T-cell (primary cell): ENCODE data around the gene TMEM59. TPM values are rescaled to one million over a fixed set of nuclear protein-coding genes. Genes with fewer than 3 reads are reported as not detected.

Experiments
- ATAC-seq, 4 experiments: fragments of 200-7000 bp in 3 of 4; fragments of 150-1000 bp in 1 of 4; cut with Tn5 transposase; replicated peaks in 1 of 4; 1 replicate in 3 of 4; 2 replicates in 1 of 4; pipeline ENCODE4 v1.10.0; 2021; ENCODE audit warnings: moderate library complexity in 3 of 4, mild to moderate bottlenecking in 2 of 4, moderate number of reproducible peaks in 1 of 4
- CTCF ChIA-PET, 2 donors: fragments of 300-600 bp; sonication (Branson Sonifier 250); formaldehyde crosslinking; loops; one replicate each; lab custom pipeline; 2022; ENCODE audit warnings: antibody characterized with exemption in 2 of 2; lab: Charles Lee
- POLR2A ChIA-PET, 2 donors: fragments of 300-600 bp; sonication (Branson Sonifier 250); formaldehyde crosslinking; loops; one replicate each; lab custom pipeline; 2022; ENCODE audit warnings: antibody characterized with exemption in 2 of 2; lab: Charles Lee
- DNase-seq, 35 experiments: peaks; one replicate each; pipeline versions ENCODE4 v3.0.0 to v3.0.0-alpha.2; 2013 to 2023
- H3K27ac ChIP-seq: one replicate; pipeline ENCODE4 v1.5.1; 2013; ENCODE audit warnings: low read length
- H3K27me3 ChIP-seq, 2 experiments: replicated peaks in 1 of 2; 1 replicate in 1 of 2; 2 replicates in 1 of 2; pipeline versions ENCODE4 v1.6.1 to v1.7.0; 2013; ENCODE audit warnings: low read length in 1 of 2, mixed read lengths in 1 of 2; ENCODE audit not compliant: control insufficient read depth in 2 of 2, insufficient read depth in 2 of 2; ENCODE audit errors: extremely low read depth in 1 of 2
- H3K36me3 ChIP-seq, 2 donors: 1 replicate in 1 of 2; 2 replicates in 1 of 2; pipeline versions ENCODE4 v1.6.1 to v1.7.0; 2013; ENCODE audit warnings: low read length in 1 of 2; ENCODE audit not compliant: control insufficient read depth in 2 of 2, insufficient read depth in 1 of 2; ENCODE audit errors: extremely low read depth in 1 of 2
- H3K4me1 ChIP-seq, 2 experiments: 1 replicate in 1 of 2; 2 replicates in 1 of 2; pipeline versions ENCODE4 v1.6.1 to v1.7.0; 2013; ENCODE audit warnings: low read length in 2 of 2, mixed read lengths in 1 of 2; ENCODE audit not compliant: insufficient read depth in 2 of 2, control insufficient read depth in 1 of 2; ENCODE audit errors: extremely low read depth in 1 of 2
- H3K4me3 ChIP-seq, 2 donors: 1 replicate in 1 of 2; 2 replicates in 1 of 2; pipeline versions ENCODE4 v1.5.1 to v1.7.0; 2013; ENCODE audit warnings: mild to moderate bottlenecking in 2 of 2, low read length in 1 of 2, moderate library complexity in 1 of 2; ENCODE audit not compliant: control insufficient read depth in 1 of 2; ENCODE audit errors: extremely low read depth in 1 of 2
- H3K9me3 ChIP-seq: 2 replicates; pipeline ENCODE4 v1.7.0; 2013
- H3K27ac Mint-ChIP-seq, 2 donors: one replicate each; pipeline ENCODE4 v1.8.0; 2020 to 2021; ENCODE audit warnings: mild to moderate bottlenecking in 2 of 2, mixed read lengths in 2 of 2
- H3K27me3 Mint-ChIP-seq, 2 donors: one replicate each; pipeline ENCODE4 v1.8.0; 2021 to 2022; ENCODE audit warnings: mixed read lengths in 2 of 2
- H3K36me3 Mint-ChIP-seq: one replicate; pipeline ENCODE4 v1.8.0; 2021; ENCODE audit warnings: mixed read lengths
- H3K4me1 Mint-ChIP-seq, 3 donors: one replicate each; pipeline ENCODE4 v1.8.0; 2020 to 2022; ENCODE audit warnings: mixed read lengths in 3 of 3, mild to moderate bottlenecking in 1 of 3
- H3K4me3 Mint-ChIP-seq, 3 donors: one replicate each; pipeline ENCODE4 v1.8.0; 2020 to 2022; ENCODE audit warnings: mild to moderate bottlenecking in 3 of 3, mixed read lengths in 3 of 3, moderate library complexity in 3 of 3
- H3K9me3 Mint-ChIP-seq, 3 donors: one replicate each; pipeline ENCODE4 v1.8.0; 2020 to 2022; ENCODE audit warnings: mixed read lengths in 3 of 3
- WGBS: methylation state at CpG from one replicate; pipeline ENCODE4 v1.1.5; 2013; ENCODE audit warnings: missing lambda C conversion rate; ENCODE audit not compliant: insufficient coverage; 5-methylcytosine and 5-hydroxymethylcytosine counted together
- total RNA-seq, 35 experiments: library from RNA in 6 of 35; stranded (reverse) in 6 of 35; fragments of 120-200 nt in 1 of 35; gene quantifications; one replicate each; pipeline versions ENCODE4 v1.2.1 to v1.2.4 and lab custom pipeline; 2013 to 2026

Gene TMEM59, protein sequence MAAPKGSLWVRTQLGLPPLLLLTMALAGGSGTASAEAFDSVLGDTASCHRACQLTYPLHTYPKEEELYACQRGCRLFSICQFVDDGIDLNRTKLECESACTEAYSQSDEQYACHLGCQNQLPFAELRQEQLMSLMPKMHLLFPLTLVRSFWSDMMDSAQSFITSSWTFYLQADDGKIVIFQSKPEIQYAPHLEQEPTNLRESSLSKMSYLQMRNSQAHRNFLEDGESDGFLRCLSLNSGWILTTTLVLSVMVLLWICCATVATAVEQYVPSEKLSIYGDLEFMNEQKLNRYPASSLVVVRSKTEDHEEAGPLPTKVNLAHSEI
- total RNA-seq (100 to 1,000 TPM; 138 to 193 (median 174) TPM), total RNA-seq (lab: John Stamatoyannopoulos, UW) (51.2 to 174 (median 110) reads per million in 29 experiments)
- total RNA-seq (2013): 225 TPM

DNA sequence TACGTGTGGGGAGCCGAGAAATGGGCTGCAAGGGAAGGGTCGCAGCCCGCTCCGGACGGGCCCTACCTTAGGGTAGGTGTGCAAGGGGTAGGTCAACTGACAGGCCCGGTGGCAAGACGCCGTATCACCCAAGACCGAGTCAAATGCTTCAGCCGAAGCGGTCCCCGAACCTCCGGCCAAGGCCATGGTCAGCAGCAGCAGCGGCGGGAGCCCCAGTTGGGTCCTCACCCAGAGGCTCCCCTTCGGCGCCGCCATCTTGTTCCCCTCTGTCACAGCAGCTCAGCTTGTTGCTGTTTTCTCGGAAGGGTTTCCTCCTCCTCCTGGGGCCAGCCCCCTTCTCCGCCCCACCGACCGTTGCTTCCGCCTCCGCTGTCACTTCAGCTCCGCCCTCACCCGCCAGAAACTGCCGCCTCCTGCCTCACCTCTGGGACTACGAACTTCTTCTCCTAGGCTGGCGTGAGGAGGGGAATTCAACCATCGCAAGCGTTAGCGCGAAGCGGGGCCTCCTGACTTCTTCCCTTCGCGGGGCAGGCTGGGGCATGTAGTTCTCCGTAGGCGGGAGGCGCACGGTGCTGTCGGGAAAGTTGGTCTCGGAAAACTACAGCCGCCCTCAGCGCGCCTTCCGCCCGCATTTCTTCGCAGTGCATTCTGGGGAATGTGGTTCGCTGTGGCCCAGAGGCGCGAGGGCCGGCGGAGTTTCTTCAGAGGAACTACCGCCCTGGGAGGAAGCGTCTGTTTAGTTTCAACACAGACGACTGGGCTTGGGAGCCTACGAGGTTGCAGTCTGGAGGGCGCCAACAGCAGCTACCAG, at the start of gene TMEM59, which contains the start of gene TCEANC2:
Gene TMEM59 (minus strand): TSS at position 271 of the 811 bp plus-strand sequence. CDS start 16 bp downstream, at position 255.
Gene TCEANC2 (plus strand): TSS at position 675 of the 811 bp plus-strand sequence. CDS start 815 bp downstream, outside the sequence.
- peaks cover 51 to 54% (median 51%) of the 10 kb centered on the region in 3 donors for H3K4me1 Mint-ChIP-seq
- under 1% methylated on average over 52 of the region's 59 CpGs for WGBS

DNA sequence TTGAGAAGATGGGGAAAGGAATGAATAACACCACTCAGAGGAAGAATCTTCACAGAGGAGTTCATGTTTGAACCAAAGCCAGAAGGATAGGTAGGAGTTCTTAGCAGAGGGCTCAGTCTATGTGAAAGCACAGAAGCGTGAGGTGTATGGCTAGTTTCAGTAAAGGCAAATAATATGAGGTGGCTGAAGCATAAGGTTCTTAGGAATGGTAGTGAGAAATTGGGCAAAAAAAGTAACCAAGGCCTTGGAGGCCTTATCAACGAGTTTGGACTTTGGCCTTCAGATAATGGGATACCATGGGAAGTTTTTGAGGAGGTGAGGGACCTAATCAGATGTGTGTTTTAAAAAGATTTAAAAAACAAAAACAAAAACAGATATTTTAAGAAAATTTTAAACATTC, 47.5 kb upstream of the TMEM59 start:
- Histone ChIP-seq H3K36me3 (peaks cover 4 to 29% of the 10 kb centered on the region in 2 donors), H3K27ac (no peak overlapping the region), H3K9me3 (no peaks in the 10 kb centered on the region), H3K4me1 (no peaks in the 10 kb centered on the region), H3K27me3 (no peaks in the 10 kb centered on the region), H3K4me3 (no peak overlapping the region)
- no peaks in the 10 kb centered on the region for H3K27me3 Mint-ChIP-seq
- ChIA-PET POLR2A (no interaction called here), CTCF (no interaction called here)
- H3K4me1 Mint-ChIP-seq: peaks cover 0 to 7% (median 2%) of the 10 kb centered on the region in 3 donors
- peaks cover 62% of the 10 kb centered on the region for H3K36me3 Mint-ChIP-seq
- H3K9me3 Mint-ChIP-seq: no peaks in the 10 kb centered on the region
- 82% methylated on average over 1 of the region's 2 CpGs for WGBS
- DNase-seq (no peak), ATAC-seq (no peak)
- H3K27ac Mint-ChIP-seq: peak overlapping the region in 1 of 2 donors; percentile 26
- H3K4me3 Mint-ChIP-seq: no peak overlapping the region

More for the DNA sequence above, at the start of gene TMEM59, which contains the start of gene TCEANC2:
- Mint-ChIP-seq H3K4me3 (no peak within 1 kb of the TSS), H3K36me3 (peaks cover 16% of the 10 kb centered on the region), H3K9me3 (no peaks in the 10 kb centered on the region), H3K27ac (no peak within 1 kb of the TSS), H3K27me3 (no peaks in the 10 kb centered on the region)
- H3K36me3 ChIP-seq: peaks cover 0 to 7% of the 10 kb centered on the region in 2 donors
- H3K27ac ChIP-seq: peak within 1 kb of the TSS; percentile 73
- H3K4me1 ChIP-seq: peaks cover 20 to 39% of the 10 kb centered on the region in 2 experiments
- peak within 1 kb of the TSS; percentile 91 to 99 for H3K4me3 ChIP-seq
- H3K9me3 ChIP-seq: no peaks in the 10 kb centered on the region
- peak; percentile 91 to 99 (median 98) for DNase-seq
- ATAC-seq: peak; percentile 91 to 95 (median 93)
- ChIA-PET CTCF (interaction anchor here in 1 of 2 donors (0.5 to 1.0 kb wide), 5 partner anchors 10 to 712 kb away, joined by 3 to 4 read pairs (median 3); partner anchors contain the start of gene IFT25), POLR2A (interaction anchor here (0.7 to 1.6 kb wide), 4 partner anchors 18 to 147 kb away, joined by 3 to 9 read pairs (median 4); partner anchors contain the start of genes CYB5RL (in 1 of the 2), IFT25 (in 1 of the 2), LRRC42 (in 1 of the 2) and MRPL37 (in 1 of the 2))
- H3K27me3 ChIP-seq: no peaks in the 10 kb centered on the region

DNA sequence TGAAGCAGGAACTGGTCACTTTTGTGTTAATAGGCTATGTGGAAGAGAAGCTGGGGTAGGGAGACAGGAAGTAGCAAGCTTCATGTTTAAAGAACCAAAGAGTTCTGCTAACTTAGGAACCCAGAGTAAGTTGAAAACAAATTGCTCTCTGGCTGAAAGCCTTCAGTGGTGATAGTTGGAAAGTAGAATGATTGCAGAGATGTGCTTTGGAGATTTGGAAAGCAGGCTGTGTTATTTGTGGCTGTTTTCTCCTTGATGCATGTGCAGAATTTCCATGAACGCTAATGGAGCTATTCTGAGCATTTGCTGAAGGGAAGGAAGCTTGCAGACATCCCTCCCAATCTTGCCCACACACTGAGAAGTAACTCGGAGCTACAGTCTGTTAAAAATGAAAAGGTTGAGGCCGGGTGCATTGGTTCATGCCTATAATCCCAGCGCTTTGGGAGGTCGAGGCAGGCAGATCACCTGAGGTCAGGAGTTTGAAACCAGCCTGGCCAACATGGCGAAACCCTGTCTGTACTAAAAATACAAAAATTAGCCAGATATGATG, 46.1 kb upstream of the TMEM59 start:
- Mint-ChIP-seq H3K4me1 (peaks cover 0 to 7% (median 2%) of the 10 kb centered on the region in 3 donors), H3K36me3 (peaks cover 63% of the 10 kb centered on the region), H3K4me3 (no peak overlapping the region), H3K27ac (no peak overlapping the region), H3K9me3 (no peaks in the 10 kb centered on the region), H3K27me3 (no peaks in the 10 kb centered on the region)
- Histone ChIP-seq H3K27ac (no peak overlapping the region), H3K36me3 (peaks cover 4 to 32% of the 10 kb centered on the region in 2 donors), H3K4me3 (no peak overlapping the region), H3K27me3 (no peaks in the 10 kb centered on the region), H3K9me3 (no peaks in the 10 kb centered on the region), H3K4me1 (no peaks in the 10 kb centered on the region)
- CTCF ChIA-PET: no interaction called here
- POLR2A ChIA-PET: interaction anchor here in 1 of 2 donors (0.6 kb wide), 1 partner anchor 260 kb away, joined by 3 read pairs; no protein-coding TSS in a partner anchor
- WGBS: 68% methylated on average over 3 of the region's 6 CpGs
- DNase-seq (no peak), ATAC-seq (no peak)

DNA sequence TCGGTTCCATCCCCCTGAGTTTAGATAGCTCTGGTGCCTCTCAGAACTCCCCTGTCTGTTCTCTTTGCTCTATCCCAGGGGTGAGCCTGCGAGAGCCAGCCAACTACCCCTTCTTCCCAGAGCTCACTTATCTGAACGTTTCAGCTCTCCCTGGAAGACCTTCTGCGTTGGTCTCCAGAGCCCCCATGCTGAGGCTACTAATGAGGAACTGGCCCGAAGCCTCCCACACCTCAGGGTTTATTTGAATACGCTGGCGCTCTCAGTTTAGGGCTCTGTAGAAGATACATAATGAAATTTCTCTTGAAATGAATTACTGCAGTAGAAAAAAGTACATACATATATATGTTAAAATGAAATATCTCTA, 43.9 kb upstream of the TMEM59 start:
- peaks cover 57% of the 10 kb centered on the region for H3K36me3 Mint-ChIP-seq

DNA sequence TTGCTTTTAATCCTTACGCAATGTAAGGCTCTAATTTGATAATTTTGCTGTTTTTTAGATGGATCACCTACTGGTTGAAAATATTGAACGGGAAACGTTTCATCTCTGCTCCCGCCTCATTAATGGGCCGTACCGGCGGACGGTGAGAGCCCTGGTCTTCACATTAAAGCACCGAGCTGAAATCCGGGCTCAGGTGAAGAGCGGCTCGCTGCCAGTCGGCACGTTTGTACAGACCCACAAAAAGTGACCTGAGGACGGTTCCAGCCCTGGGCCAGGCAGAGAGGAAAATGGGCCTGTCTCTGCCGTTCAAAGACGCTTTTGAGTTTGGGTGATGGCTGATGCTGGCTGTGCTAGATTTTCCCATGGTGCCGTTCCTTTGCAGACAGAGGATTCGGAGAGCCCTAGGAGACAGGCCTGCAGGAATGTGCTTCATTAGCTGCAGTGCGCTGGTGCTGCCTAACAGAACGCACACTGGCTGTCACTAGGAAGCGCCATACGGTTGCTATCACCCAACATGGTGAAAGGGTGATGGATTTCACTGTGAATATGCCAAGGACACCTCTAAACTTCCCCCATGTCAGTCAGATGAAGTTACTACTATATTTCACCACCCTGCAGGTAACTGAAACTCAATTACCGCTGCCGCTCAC, 43.3 kb upstream of the TMEM59 start:
- Mint-ChIP-seq H3K9me3 (no peaks in the 10 kb centered on the region), H3K4me3 (no peak overlapping the region), H3K27me3 (no peaks in the 10 kb centered on the region), H3K4me1 (peaks cover 0 to 7% (median 2%) of the 10 kb centered on the region in 3 donors), H3K27ac (no peak overlapping the region), H3K36me3 (peaks cover 58% of the 10 kb centered on the region)
- Histone ChIP-seq H3K9me3 (no peaks in the 10 kb centered on the region), H3K4me3 (no peak overlapping the region), H3K4me1 (no peaks in the 10 kb centered on the region), H3K36me3 (peaks cover 0 to 26% of the 10 kb centered on the region in 2 donors), H3K27me3 (no peaks in the 10 kb centered on the region), H3K27ac (no peak overlapping the region)
- DNase-seq: no peak
- ATAC-seq: no peak
- CTCF ChIA-PET: no interaction called here
- 91% methylated on average over 21 of the region's 25 CpGs for WGBS
- POLR2A ChIA-PET: interaction anchor here in 1 of 2 donors (0.5 kb wide), 1 partner anchor 46 kb away, joined by 3 read pairs; no protein-coding TSS in a partner anchor

More for the DNA sequence above, 43.9 kb upstream of the TMEM59 start:
- ATAC-seq: no peak
- Histone ChIP-seq H3K36me3 (peaks cover 0 to 31% of the 10 kb centered on the region in 2 donors), H3K4me1 (no peaks in the 10 kb centered on the region), H3K9me3 (no peaks in the 10 kb centered on the region), H3K27me3 (no peaks in the 10 kb centered on the region), H3K4me3 (no peak overlapping the region), H3K27ac (no peak overlapping the region)
- peaks cover 0 to 7% (median 2%) of the 10 kb centered on the region in 3 donors for H3K4me1 Mint-ChIP-seq
- 61% methylated on average over 3 of the region's 7 CpGs for WGBS
- POLR2A ChIA-PET: no interaction called here
- CTCF ChIA-PET: no interaction called here
- no peaks in the 10 kb centered on the region for H3K27me3 Mint-ChIP-seq
- DNase-seq: no peak
- no peak overlapping the region for H3K4me3 Mint-ChIP-seq
- no peak overlapping the region for H3K27ac Mint-ChIP-seq
- no peaks in the 10 kb centered on the region for H3K9me3 Mint-ChIP-seq
